NCI-H1105 treated with DMSO at 0.1 percent for 48 hours (cell line): ENCODE data around the gene MTMR2.

ENCODE experiments used
- DNase-seq: peaks from one replicate; lab custom pipeline; 2025; lab: John Stamatoyannopoulos, UW

The MTMR2 gene

DNA sequence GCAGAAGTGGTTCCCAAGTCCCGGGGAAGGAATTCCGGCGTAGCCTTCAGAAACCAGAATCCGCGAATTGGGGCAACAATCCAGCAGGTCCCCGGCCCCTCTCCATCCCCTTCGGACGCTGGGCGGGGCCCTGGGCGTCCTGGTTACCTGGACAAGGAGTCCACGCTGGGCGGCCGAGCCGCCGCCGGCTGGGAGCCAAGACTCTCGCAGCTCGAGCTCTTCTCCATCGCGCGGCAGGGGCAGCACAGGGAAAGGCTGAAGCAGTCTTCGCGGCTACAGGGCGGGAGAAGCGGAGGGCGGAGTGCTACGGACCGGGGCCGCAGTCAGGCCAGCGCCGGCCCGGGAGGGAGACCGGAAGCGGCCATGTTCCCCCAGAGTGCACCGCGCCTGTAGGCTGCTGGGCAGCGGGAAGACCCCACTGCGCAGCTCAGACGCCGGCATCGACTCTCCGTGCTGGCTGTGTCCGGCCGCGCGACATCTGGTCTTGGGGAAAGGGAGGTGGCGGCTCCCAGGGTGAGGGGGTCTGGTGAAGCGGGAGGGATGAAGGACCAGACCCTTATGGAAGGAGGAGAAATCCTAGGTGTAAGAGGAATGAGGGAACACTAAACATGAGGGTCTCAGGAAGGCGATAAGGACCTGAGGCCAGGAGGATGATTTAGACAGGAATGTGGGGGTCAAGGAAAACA, at the start of gene MTMR2:
Gene MTMR2, minus strand, starts transcription at position 380 of the 686 bp plus-strand sequence. Its CDS starts 153 bp downstream, at position 227.
- DNase-seq: peak; percentile 71

DNA sequence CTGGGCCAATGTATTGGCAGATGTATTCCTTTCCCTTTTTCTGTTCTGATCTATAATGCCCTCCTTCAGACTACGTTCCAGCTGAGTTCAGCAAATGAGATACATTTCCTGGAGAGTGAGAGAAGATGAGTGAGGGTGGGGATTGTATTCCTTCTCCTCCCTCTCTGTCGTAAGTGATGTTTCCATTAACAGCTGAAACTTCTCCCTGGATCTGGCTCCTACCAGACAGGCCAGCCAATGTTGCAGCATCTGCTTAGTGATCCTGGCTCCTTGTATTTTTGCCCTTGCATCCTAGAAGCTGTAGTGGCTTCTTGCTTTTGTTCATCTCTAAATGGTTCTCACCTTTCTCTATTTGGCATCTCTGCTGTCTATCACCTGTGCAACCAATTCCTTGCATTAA, 48.2 kb upstream of the MTMR2 start:
- DNase-seq: no peak

GRCh38 chr11:95968585-95968984, 44.7 kb upstream of the MTMR2 start:
- DNase-seq: no peak

DNA sequence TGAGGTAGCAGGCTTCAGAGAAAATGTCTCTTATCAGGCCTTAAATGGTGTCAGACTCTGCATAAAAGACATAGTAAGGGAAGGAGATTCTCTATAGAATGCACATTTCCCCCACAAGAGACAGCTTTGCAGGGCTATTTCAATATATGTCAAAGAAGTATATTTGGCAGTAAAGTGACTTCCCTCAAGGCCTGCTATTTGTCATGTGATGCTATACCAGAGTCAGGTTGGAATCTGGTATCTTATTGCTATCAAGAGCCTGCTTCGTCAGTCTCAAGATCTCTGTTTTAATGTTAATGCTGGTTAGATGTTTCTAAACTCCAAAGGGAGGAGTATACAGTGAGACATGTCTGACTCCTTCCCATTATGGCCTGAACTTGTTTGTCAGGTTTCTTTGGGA, 40.4 kb upstream of the MTMR2 start:
- DNase-seq: no peak

GRCh38 chr11:95961758-95962157, 37.9 kb upstream of the MTMR2 start:
- no peak for DNase-seq

DNA sequence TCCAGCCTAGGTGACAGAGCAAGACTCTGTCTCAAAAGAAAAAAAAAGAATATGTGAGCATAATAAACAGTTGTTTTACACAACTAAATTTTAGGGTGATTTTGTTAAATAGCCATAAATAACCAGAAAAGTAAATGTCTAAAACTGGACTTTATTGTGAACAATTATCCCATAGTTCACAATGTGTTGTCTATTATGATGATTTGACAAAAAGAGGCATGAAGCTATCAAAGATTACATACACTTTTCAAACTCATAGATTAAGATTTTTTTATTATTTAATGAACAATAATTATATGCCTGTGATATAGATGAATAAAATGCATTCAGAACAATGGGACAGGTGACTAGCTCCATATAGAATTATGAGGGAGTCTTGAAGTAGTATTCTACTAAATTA, 27.0 kb upstream of the MTMR2 start:
- DNase-seq: no peak

GRCh38 chr11:95948637-95949036, 24.7 kb upstream of the MTMR2 start:
- DNase-seq: no peak

- DNase-seq: no peak
Measured at GRCh38 chr11:95944623-95945022, 20.7 kb upstream of the MTMR2 start.

GRCh38 chr11:95943546-95943945, 19.6 kb upstream of the MTMR2 start:
- no peak for DNase-seq

DNA sequence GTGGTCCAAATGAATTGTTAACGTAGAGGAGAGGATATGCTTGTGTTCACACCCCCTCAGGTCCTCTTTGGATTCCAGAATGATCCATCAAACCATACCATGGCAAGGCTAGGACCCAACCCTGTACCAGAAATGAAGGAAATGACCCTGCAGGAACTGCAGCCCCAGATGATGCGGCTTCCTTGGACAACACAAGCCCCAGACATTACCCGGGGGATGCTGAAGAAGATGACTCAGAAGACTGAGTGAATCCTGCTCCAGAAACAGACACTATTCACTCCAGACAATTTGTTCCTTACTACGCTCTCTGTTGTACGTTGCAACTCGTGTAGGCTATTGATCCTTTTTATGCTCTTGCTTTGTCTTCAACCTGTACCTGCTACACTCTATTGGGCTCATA, 15.2 kb upstream of the MTMR2 start:
- DNase-seq: no peak

GRCh38 chr11:95937358-95937757, 13.5 kb upstream of the MTMR2 start:
- no peak for DNase-seq

DNA sequence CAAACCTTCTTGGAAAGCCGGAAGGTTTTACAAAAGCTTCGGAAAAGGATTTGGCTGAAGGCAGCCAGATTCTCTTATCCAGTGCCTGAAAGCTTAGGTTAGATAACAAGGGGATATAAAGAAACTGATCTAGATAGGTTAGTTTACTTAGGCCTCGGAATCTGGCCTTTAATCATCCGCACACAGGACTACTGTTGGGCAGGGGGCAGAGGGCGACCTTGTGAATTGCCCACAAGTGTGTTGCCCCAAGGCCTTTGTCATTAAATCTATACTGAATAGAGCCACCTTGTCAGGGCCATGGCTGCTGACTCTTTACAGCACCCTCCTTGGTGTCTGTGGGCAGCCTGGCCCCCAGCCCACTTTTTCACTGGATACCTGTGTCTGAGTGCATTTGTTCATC, 9.7 kb upstream of the MTMR2 start:
- no peak for DNase-seq

- DNase-seq: no peak
Measured at GRCh38 chr11:95931916-95932315, 8.0 kb upstream of the MTMR2 start.

DNA sequence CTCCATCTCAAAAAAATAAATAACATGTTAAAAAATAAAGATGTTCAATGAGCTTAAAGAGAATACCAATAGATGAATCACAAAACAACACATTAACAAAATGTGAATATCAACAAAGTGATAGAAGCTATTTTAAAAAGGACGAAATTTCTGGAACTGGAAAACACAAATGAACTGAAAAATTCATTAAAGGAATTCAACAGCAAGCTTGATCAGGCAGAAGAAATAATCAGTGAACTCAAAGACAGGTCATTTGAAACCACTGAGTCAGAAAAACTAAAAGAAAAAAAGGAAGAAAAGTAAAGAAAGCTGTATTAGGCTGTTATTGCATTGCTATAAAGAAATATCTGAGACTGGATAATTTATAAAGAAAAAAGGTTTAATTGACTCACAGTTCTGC, 7.0 kb upstream of the MTMR2 start:
- DNase-seq: no peak

DNA sequence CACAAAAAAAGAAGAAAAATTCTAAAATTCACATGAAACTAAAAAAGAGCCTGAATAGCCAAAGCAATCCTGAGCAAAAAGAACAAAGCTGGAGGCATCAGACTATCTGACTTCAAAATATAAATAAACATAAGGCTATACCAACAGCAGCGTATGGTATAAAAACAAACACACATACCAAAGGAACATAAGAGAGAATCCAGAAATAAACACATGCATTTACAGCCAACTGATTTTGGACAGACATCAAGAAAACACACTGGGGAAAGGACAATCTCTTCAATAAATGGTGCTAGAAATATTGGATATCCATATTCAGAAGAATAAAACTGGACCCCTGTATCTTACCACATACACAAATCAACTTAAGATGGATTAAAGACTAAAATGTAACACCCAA, 2.8 kb upstream of the MTMR2 start:
- no peak for DNase-seq

DNA sequence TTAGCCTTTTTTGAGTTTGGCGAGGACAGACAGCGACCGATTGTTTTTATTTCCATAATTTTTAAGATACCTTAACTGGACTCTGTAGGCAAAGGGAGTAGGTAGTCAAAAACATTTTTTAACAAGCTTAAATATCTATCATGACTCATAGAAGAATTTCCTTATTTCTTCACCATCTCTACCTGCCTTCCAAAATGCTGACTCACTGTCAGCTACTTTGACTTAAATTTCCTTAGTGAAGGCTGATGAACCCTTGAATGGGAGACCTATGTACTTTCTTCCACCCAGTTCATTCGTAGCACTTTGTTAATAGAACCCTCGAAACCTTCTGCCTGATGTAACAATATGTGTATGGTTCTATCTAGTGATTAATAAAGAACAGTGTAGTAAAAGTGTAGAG, 1.1 kb upstream of the MTMR2 start:
- DNase-seq: no peak

GRCh38 chr11:95924414-95924760, 480 bp upstream of the MTMR2 start:
- peak; percentile 57 for DNase-seq

- no peak for DNase-seq
Measured at GRCh38 chr11:95923439-95923727, 524 bp downstream of the MTMR2 start.

- no peak for DNase-seq
Measured at GRCh38 chr11:95922536-95923438, 1.1 kb downstream of the MTMR2 start.

GRCh38 chr11:95922099-95922498, 1.8 kb downstream of the MTMR2 start:
- no peak for DNase-seq

DNA sequence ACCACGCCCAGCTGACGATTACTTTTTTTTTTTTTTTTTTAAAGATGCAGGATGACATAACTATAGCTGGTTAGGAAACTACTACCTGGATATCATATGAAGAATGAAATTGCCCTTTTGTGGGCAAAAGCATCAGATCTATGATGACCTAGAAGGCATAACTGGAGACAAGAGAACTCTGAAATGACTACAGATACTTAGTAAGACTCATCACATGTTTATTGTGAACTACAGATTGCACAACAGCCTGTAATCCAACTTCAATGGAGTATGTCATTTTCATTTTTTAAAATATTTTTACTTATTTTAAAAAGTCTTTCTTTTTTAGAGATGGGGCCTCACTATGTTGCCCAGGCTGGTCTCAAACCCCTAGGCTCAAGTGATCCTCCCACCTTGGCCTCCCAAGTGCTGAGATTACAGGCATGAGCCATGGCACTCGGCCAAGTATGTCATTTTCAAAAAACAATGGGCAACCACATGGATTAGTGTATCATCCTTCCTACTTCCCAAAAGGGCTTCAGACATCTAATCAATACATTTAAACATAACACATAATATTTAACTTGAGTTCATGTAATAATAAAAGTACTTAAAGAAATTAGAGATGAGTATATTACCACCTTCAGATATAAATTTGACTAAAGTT, 3.3 kb downstream of the MTMR2 start:
- no peak for DNase-seq

DNA sequence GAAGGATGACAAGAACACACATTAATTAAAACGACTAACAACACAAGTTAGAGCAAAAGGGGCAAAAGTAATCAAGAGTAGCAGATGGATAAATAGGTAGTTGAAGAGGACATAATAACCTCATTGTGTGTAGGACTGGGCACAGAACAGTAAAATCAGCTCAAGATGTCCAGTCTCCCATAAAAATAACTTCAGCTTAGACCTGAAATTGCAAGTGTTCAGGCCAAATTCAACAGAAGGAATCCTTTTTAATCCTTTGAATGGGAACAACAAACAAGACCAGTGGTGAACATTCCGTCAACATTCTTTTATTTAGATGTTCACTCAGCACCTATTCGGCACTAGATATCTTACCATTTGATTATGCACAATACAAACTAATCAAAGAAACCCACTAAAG, 4.4 kb downstream of the MTMR2 start:
- no peak for DNase-seq

DNA sequence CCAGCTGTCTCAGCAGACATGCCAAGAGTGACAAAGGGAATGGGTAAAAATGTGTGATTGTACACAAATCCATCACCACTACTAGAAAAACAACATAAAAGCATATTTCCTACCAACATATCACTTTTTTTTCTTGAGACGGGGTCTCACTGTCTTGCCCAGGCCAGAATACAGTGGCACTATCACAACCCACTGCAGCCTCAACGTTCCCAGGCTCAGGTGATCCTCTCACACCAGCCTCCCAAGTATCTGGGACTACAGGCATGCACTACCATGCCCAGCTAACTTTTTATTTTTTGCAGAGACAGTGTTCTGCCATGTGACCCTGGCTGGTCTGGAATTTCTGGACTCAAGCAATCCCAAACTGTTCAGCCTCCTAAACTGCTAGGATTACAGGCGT, 5.2 kb downstream of the MTMR2 start:
- DNase-seq: no peak
